Suppressor macrophage (primary cell): Measurements from ENCODE around the gene COPA.

ENCODE experiments used
- DNase-seq, 4 experiments: peaks; one replicate each; pipeline ENCODE4 v3.0.0-alpha.2; 2020 to 2022

Gene COPA

DNA sequence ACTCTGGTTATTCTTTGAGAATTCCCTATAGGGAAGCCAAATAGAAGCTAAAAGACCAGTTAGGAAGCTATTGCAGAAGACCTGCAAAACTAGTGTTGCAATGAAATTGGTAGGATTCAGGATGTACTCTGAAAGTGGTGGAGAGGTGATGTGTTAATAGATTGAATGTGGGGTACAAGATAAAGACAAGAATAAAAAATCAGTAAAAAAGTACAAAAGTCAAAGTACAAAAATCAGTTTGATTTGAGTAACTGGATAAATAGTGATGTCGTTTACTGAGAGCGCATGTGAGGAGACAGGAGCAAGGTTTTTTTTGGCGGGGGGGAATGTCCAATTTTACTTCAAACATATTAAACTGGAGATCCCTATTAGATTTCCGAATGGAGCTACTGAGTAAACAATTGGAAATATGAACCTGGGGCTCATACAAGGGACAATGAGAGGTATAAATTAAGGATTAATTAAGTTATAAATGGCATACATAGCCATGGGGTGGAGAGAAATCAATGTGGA, 78.2 kb downstream of the COPA start:
- no peak for DNase-seq

DNA sequence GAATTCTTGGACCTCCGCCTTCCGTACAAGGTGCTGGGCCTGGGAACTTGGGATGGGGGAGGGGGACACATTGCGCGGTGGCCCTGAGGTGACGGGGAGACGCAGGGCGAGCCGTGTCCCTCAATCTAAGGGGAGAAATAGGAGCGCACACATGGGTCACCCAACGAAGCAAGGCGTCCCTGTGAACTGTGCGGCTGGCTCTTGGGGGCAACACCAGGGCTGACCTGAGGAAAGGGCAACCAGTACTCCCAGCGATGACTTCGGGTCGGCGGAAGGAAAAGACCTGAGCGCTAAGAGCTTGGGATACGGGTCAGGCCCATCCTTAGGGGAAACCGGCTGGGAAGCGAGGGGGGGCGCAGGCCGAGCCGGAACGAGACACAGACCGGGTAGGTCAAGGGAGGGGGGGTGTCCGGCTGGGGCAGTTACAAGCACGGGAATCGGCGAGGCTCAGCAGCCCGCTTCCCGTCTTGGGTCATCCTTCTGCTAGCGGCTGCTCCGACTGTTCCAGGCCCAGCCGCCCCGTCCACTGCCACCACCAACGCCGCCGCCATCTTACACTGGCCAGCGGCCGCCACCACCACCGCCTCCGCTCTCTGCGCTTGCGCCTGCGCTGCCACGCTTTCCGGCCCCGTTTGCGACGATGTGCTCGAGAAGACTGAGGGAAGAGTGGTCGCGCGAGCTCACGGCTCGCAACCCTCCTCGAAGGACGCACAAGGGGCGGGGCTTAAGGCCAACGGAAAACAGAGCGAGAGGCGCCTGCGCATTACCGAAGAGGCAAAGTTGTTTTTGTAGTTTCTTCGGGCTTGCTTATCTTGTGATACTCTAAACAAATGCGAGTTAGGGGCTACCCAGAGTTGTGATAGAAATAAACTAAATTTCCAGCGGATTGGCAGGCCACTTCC, 80.9 kb downstream of the COPA start, which contains the start of gene DCAF8:
Gene DCAF8 (minus strand): TSS at position 657 of the 902 bp plus-strand sequence. CDS start 18,541 bp downstream, outside the sequence.
- DNase-seq: peak; percentile 99 to 100 (median 99)

DNA sequence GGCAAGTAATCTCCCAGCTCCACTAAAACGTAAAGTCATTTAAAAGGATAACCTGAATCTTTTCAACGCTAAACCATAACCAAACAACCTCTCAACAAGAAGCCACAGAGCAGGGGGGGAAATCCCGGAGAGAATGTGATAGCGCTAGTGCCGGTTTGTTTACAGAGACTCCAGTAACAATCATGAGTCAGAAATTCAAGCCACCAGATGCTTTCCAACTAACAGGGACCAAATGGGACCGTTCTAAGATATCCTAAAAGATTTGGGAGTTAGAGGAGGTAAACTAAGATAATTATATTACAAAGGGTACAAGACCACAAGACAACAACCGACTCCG, 81.5 kb downstream of the COPA start:
- DNase-seq: peak; percentile 55 to 67 (median 62)

DNA sequence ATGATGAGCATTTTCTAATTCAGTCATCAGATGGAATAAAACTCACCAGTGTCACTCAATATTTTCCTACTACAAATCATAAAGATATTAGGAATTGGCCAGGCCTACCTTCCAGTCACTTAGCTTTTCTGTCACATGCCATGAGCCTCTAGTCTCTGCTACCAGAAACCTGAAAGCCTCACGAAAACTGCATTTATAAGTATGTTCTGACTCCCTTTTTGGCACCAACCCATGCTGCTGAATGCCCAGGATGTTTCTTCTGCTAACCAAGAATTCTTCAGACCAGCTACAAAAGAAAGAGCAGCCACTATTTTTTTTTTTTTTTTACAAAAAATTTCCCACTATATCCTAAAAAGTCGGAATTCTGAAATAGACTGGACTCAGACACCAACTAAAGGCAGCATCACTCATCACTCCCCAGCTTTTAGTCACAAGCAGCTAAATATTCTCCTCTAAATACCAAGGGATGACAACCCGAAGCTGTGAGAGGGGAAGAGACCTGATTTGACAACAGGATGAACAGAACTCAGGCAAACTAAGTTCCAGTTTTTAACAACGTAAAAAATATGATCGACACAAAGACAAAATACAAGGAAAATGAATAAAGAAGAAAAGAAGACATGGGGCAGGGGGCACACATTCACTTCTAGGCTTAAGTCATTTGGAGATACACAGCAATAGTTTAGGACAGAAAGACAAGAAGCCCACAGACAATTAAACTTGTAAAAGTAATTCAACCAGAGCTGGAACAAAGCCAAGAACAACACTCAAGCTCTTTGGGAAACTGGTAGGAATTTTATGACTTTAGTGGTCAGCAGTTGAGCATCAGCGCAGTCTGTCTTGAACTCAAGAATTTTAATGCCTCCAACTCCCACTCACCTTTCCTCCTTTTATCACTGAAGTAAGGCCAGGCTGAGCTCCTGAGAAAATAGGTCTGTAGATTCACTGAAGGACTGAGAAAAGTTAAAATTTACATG, 82.4 kb downstream of the COPA start:
- DNase-seq: peak in 3 of 4 experiments; percentile 6 to 14 (median 12)

DNA sequence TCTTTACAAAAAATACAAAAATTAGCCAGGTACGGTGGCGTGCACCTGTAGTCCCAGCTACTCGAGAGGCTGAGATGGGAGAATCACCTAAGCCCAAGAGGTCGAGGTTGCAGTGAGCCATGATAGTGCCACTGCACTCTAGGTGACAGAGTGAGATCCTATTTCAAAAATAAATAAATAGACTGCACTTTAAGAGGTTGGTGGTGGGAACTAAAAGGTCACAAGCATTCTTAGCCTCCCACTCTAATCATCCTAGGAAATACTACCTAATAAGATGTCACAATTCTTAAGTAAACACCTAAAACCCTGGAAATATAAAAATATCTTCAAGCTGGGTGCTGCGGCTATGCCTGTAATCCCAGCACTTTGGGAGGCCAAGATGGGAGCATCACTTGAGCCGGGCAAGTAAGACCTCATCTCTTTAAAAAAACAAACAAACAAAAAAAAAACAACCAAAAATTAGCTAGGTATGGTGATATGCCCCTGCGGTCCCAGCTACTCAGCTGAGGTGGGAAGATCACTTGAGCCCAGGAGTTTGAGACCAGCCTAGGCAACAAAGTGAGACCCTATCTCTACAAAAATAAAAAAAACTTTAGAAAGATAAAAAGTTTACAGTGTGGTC, 84.8 kb downstream of the COPA start:
- no peak for DNase-seq

DNA sequence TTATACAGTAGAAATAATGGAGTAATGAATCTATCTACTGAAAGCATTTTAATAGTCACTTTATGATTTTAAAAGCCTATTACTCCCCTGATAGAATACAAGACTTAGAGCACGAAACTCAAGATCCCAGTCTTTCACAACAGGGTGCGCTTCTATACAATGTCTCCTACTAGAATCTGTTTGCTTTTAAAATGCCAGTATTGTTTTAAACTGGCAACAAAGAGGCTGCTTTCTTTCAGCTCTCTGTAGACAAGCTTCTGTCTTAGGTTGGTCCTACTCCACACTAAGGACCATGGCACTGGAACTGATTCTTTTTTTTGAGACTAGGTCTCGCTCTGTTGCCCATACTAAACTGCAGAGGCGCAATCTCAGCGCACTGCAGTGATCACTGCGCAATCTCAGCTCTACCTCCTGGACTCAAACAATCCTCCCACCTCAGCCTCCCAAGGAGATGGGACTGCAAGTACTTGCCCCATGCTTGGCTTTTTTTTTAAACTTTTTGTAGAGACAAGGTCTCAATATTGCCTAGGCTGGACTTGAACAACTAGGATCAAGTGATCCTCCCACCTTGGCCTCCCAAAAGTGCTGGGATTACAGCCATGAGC, 85.5 kb downstream of the COPA start:
- no peak for DNase-seq

DNA sequence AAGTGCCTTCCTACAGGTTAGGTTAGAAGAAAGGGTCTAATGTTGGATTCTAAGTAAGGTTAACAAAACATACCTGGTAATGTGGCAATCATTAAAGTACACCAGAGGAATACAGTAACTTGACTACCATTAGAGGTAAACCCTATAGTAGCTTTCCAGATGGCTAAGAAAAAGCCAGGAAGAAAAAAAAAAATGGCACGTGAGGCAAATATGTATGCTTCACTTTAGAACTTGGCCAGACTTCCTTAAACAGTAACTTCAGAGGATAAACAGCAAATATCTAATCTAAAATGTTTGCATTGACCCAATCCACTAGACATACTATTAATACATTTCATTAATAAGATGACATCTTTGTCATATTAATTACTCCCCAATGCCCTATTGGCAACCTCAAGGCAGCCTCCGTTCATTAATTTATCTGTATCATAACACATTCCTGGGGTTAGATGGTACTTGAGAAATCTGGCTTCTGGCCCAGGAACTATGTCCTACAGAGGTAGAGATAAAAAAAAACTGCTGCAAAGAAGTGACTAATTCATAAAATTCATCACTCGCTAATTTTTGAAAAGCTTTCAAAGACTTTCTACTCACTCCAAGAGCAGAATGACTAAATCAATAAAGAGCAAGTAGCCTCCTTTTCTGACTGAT, 86.5 kb downstream of the COPA start:
- no peak for DNase-seq

DNA sequence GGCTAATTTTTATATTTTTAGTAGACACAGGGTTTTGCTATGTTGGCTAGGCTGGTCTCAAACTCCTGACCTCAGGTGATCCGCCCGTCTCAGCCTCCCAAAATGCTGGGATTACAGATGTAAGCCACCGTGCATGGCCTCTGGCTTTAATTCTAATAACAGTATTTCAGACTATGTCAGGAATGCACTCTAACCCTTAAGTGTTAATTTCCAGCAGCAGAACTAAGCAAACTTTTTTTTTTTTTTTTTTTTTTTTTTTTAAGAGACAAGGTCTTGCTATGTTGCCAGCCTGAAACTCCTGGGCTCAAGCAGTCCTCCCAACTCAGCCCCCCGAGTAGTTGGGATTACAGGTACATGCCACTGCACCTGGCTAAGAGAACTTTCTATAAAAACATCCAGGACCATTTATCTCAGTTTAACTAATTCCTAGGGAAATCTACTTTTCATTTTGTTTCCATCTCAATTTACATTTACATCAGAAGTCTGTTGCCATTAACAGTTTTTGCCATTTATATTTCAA, 87.2 kb downstream of the COPA start:
- no peak for DNase-seq

DNA sequence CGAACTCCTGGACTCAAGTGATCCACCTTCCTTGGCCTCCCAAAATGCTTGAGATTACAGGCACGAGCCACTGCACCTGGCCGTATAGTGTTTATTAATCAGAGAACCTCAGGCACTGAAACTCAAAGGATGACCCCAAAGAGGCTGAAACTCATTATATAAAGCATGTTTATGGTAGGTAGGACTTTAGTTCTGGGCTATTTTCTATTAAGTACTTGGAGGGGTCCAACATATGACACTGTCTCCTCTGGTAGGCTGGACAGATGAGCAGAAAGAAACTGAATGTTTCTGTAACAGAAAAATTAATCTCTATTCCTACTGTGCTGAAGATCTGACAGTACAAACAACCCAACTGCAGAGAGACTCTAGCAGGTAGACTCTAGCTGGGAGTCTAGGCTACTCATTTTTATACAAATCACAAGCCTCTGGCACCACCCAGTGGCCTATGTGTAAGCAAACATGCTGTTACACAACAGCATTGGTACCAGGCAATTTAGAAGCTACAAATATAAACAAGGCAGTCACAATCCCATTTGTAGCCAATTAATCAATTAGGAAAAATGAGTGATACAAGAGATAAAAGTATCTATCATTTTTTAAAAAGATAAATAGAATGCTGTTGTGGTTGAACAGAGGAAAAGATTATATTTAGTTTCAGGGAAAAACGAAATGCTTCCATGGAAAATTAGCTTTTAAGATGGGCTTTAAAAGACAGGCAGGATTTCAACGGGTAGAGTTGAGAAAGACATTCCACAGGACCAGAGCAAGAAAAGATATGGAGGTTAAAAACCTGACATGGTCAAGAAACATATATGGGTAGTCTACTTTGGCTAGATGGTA, 91.1 kb downstream of the COPA start:
- DNase-seq: peak; percentile 71 to 85 (median 80)

DNA sequence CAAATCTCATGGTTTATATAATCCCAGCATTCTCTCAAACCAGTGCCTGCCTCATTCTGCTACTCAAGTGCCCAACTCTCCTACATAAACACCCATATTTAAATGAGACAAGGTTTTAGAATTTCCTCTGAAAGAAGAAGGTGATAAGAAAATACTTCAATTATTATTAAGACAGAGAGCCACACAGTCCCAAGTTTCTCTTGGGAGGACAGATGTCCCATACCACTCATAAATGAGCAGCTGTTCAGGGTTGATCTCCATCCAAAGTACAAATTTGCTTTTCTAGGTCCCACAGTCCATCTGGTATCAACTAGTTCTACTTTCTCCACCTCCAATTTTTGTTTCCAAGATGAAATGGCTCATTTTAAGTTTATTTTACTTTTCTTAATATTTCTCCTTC, 92.0 kb downstream of the COPA start:
- DNase-seq: no peak

DNA sequence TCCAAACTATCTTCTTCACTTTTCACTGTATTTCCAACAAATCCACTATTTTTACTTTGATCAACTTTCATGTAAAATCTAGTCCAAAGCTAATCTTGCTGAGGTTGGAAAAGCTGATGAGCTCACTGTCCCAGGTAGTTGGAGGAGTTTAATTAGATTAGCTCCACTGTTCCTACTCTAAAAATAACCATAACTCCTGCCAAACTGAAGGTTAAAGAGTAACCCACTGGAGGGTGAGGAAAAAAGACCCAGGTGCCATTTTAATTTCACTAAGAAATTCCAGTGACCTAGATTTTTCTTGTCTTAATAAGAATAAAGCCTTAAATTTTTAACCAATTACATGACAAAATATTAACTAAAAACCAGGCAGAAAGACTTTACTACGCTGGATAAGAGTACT, 96.0 kb downstream of the COPA start:
- DNase-seq: no peak

DNA sequence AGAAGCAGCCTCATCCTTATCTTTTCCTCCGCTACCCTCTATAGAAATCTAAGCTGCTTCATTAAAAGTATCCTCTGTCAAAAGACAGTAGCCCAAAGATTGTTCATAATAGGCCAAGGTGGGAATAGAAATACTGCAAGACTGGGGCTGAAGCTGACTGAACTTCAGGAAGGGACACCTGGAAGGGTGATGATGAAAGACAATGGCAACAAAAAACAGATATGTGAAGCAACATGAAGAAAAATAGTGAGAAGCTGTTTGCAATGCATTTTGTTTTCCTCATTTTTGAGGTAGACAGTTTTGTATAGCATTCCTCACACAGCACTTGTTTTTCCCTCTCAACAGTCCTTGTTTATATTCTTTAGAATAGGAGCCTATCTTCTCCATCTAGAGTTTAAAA, 97.6 kb downstream of the COPA start:
- DNase-seq: no peak

DNA sequence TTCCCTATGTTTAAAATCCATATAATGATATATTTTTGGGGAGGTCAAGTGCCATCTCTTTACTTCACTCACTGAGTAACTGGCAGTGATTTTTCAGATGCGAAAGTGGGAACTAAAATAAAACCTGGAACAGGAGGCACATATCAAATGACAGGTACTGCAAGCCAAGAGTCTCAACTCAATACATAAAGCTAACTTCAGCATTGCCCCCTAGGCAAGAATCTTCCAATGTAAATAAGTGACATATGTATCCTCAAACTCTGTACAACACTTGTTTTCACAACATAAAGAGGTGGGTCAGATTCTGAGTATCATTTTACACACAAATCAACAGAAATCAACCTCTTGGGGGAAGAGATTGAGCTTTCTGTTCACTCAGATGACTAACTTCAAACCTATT, 98.8 kb downstream of the COPA start:
- no peak for DNase-seq

DNA sequence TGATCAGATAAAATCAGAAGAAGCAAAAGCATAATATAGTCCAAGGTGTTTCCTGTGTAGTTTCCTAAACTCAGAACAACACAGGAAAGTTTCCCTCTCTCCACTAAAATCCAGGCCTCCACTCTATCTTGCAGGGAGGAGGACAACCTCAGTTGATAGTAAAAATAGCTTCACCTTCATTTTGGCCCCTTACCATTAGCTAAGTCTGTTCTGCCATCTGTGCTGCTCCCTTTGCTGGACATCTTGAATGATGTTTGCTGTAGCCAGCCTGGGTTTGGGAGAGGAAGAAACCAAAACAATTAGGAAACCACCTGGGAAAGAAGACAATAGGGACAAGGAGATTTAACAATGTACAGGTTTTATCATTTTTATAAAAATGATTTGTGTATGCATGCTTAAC, 99.3 kb downstream of the COPA start:
- DNase-seq: no peak

DNA sequence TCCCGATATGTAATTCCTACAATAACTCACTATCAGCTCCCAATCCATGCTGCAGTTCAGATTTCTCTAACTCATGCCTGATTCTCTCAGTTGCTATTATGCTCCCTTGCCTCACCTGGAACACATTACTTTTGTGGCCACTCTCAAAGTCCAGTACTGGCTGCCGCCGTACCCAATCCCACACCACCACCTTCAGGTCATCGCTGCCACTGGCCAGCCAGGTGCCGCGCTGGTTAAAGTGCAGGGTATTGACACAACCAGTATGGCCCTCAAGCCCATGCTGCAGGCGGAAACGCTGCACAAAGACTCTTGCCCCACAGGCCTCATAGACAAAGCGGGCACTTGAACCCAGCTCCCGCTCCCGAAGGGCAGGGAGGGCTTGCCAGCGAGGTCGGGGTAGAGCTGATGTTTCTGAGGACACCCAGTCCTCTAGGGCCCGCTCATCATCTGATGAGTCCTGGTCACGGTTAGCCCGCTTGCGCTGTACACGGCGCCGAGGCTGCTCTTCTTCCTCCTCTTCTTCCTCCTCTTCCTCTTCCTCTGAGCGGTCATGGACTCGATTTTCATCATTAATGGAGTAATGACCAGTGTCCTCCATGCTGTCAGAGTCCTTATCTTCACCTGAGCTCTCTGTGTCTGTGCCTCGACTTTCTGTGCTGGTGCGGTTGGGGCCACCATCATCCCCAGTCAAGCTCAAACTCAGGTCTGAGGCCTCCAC, 103.3 kb downstream of the COPA start:
- no peak for DNase-seq
